Stimulated activated CD4-positive, alpha-beta T cell treated with anti-CD3 and anti-CD28 coated beads, Interleukin-15, amount 100 ng/mL, for 24 hours (primary cell): ENCODE measurements around the gene CLCN3.
"Not testable (repeated sequence)": the region's sequence is repeated elsewhere in the genome, so short reads cannot be mapped to it uniquely, and the experiment has no call there.

Experiments used
- DNase-seq: peaks from one replicate; pipeline ENCODE4 v3.0.0-alpha.2; 2020

Gene CLCN3

GRCh38 chr4:169618986-169619385, 1.4 kb upstream of the CLCN3 start:
- DNase-seq: no peak

DNA sequence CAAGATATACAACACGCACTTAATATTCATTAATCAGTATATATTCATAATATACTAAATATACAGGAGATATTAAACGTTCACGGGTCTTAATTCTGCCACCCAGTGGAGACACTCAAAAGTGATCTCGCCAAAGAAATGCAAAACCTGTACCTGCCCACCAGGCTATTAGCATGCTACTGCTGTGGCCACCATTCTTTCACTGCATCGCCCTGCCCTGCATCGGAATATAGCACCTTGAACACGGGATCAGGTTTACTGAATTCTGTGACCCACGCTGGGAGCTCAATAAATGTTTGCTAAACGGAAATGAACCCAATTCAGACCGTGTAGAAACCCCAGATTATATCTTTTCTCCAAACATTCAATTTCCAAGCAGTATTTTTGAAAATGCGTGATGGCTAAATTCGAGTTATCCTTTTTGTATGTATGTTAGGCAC, 840 bp upstream of the CLCN3 start:
- DNase-seq: peak; percentile 52

GRCh38 chr4:169620880-169621248, 486 bp downstream of the CLCN3 start:
- DNase-seq: peak; percentile 20

- DNase-seq: peak; percentile 12
These were observed 1.5 kb downstream of the CLCN3 start for GRCh38 chr4:169621731-169622492.

DNA sequence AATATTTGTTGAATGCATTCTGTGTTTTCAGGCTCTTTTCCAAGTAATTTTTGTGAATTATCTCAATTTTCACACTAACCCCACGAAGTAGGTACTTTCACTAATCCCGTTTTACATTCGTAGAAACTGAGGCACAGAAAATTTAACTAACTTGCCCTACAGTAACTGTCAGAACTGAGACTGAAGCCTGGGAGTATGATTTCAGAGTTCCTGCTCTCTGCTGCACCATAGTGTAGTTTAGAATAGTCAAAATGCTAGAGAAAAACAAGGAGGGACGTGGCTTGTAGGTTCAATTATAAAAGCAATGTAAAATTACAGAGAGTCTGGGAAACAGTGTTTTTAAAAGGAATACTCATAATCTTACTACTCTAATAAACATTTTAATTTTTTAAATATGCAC, 2.2 kb downstream of the CLCN3 start:
- DNase-seq: no peak

DNA sequence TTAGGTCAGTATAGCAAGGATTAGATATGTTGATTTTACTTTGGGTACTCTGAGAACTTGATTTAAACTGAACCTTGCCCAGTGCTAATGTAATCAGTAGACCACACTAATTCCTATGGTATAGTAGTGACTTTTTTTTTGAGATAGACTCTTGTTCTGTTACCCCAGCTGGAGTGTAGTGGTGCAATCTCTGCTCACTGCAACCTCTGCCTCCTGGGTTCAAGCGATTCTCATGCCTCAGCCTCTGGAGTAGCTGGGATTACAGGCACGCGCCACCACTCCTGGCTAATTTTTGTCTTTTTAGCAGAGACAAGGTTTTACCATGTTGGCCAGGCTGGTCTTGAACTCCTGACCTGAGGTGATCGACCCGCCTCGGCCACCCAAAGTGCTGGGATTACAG, 3.6 kb downstream of the CLCN3 start:
- not testable (repeated sequence) for DNase-seq

- DNase-seq: no peak
These were observed 5.5 kb downstream of the CLCN3 start for GRCh38 chr4:169625886-169626285.

DNA sequence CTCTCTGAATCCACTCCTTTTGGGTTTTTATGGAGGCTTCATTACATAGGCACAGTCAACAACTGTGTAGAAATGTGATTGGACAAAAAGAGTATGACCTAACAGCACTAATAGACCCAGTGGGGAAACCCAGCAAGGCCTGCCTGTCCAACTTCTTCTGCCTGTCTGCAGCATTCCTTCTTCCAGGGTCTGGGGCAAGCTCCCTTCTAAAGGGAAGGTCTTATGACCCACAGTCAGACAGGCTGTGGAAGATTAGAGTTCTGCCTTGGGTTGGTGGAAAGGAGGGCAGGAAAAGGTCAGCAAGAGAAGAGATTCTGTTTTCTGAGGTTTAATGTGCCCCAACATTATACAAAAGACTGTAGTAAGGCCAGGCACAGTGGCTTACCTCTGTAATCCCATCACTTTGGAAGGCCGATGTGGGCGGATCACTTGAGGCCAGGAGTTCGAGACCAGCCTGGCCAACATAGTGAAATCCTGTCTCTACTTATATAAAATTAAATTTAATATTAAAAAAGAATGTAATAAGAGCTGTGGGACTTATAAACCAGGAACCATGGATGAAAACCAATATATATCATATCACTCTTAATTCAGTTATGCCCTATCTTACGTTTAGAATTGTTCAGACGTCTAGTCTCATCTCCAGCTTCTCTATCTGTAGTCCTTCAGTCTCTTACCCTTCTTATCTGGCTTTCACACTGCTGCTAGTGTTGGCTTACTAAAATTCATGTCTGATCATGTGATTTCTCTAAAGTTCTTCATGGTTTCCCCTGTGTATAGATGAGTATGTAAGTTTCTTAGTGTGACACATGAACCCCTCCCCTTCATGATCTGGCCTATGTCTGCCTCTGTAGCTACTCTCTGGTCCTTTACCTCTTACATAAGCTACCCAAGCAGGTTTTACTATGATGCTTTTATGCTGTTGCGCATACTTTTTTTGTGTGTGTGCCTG, 6.2 kb downstream of the CLCN3 start:
- no peak for DNase-seq

GRCh38 chr4:169627307-169627706, 6.9 kb downstream of the CLCN3 start:
- no peak for DNase-seq

DNA sequence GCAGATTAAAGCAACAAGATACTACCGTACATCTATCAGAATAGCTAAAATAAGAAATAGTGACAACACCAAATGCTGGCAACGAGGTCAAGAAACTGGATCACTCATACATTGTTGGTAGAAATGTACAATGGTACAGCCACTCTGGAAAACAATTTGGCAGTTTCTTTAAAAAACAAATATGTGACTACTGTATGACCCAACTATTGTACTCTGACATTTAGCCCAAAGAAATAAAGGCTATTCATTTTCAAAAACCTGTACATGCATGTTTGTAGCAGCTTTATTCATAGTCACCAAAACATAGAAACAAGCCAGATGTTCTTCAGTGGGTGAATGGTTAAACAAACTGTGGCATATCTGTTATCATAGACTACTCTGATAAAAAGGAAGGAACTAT, 8.2 kb downstream of the CLCN3 start:
- DNase-seq: no peak

GRCh38 chr4:169630069-169630468, 9.7 kb downstream of the CLCN3 start:
- DNase-seq: no peak

DNA sequence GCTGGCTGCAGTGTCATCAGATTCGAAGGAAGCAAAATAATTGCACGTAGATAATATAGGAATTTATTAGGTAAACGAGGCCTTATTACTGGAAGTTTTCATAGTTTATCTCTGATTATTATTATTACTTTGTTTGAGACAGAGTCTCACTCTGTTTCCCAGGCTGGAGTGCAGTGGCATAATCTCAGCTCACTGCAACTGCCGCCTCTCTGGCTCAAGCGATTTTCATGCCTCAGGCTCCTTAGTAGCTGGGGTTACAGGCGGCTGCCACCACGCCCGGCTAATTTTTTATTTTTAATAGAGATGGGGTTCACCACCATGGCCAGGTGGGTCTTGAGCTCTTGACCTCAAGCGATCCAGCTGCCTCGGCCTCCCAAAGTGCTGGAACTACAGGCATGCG, 12.5 kb downstream of the CLCN3 start:
- DNase-seq: no peak

- no peak for DNase-seq
These were observed 14.6 kb downstream of the CLCN3 start for GRCh38 chr4:169634975-169635374.

DNA sequence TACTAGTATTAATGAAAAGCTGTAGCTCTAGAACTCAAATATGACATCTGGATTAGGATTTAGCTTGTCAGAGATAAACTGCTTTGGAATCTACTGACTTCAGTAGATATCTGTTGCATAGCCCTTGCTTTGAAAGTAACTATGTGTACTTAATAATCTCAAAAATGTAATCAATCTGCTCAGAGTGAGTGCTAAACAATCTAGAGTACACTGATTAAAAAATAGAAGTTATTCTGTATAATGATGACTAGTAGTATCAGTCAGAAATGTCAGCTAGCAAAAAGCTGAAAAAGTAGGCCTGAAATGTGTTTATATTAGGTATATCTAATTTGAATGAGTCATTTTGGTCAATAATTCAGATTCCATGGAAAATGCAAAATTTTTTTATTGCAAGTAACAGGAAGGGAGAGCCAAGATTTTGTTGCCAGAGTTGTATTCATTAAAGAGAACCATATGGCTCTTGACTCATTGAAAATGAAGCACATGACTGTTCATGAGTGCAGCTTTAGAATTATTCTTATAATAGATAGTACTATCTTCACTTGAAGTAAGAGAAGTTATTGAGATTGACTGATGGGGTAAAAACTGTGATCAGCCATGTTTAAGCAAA, 20.0 kb downstream of the CLCN3 start:
- no peak for DNase-seq

DNA sequence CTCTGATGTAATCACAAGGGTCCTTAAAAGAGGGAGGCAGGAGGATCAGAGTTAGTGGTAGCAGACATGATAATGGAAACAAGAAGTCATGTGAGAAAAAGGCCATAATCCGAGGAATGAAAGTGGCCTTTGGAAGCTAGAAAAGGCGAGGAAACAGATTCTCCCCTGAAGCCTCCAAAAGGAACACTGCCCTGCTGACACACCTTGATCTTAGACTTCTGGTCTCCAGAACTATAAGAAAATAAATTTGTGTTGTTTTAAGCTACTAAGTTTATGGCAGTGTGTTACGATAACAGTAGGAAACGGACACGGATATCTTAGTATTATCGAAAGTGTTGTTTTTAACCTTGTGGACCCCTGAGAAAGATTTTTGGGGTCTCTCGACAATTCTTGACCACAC, 24.4 kb downstream of the CLCN3 start:
- no peak for DNase-seq

- DNase-seq: no peak
These were observed 25.2 kb downstream of the CLCN3 start for GRCh38 chr4:169645627-169646026.

GRCh38 chr4:169649545-169650226, 29.3 kb downstream of the CLCN3 start:
- DNase-seq: no peak

GRCh38 chr4:169650227-169650936, 30.0 kb downstream of the CLCN3 start:
- DNase-seq: no peak

DNA sequence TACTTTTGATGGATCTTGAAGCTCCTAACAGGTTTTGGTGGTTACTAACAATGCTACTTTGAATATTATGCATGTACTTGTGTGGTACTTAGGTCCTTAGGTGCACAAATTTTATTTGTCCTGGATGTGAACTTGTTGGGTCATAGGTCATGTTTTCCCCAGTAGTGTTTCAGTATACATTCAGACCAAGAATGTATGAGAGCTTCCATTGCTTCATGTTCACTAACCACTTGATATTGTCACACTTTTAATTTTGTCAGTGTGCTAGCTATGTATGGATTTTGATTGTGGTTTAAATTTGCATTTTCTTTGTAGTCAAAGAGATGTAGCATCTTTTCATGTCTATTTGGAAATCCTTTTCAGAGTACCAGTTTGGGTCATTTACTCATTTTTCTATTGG, 32.2 kb downstream of the CLCN3 start:
- DNase-seq: no peak

- DNase-seq: no peak
These were observed 35.0 kb downstream of the CLCN3 start for GRCh38 chr4:169655401-169655800.

GRCh38 chr4:169657470-169658107, 37.2 kb downstream of the CLCN3 start:
- DNase-seq: no peak

GRCh38 chr4:169658196-169658595, 37.8 kb downstream of the CLCN3 start:
- no peak for DNase-seq
